ENCODE results near the gene MPP1.
A peak's percentile ranks its signal among the peaks of the same experiment; 100 is the strongest.

MPP1 gene

DNA sequence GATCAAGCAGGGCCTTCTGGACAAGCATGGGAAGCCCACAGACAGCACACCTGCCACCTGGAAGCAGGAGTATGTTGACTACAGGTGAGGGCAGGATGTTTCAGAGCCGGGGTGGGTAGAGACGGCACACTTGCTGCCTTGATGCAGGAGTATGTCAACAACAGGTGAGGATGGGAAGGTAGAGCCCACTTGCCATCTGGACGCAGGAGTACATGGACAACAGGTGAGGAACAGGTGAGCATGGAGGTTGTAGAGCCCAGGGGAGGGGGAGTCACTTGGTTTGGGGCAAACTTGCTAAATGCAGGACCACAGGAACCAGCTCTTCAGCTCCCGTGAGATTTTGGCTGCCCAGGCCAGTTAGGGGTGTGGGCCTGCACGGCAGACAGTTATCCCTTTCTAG lies 30.7 kb downstream of the MPP1 start:
- DNase-seq, result no peak

DNA sequence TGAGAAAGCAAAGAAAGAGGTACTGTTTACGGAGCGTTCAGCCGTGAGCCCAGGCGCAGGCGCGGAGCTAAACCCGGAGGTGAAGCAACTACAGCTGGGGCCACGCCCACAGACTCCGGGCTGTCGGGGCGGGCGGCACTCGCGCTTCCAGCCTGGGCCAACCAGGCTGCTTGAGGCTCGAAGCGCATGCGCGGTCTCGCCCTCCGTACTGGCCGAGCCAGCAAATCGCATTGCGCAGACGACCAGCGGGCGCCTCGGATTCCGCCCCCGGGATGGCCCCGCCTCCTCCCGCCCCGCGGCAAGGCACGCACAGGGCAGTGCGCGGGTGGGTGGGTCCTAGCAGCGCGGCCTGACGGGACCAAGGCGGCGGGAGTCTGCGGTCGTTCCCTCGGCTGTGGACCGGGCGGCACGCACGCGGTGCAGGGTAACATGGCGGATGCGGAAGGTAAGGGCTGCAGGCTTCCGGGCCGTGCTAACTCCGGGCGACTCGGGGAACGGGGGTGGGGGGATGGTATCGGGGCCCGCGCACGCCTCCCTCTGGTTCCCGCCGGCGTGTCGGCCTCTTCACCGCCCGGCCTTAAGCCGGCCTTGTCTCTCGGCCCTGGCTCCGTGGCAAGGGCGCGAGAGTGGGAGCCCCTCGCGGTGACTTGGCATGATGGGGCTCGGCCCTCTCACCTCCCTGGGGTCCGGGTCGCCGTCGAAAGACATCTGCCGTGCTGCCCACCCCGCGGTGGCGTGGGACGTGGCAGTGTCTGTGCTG lies 42.6 kb downstream of the MPP1 start, which contains the start of gene DKC1:
Gene DKC1, plus strand, starts transcription at position 328 of the 760 bp plus-strand sequence. Its CDS starts 102 bp downstream, at position 430.
- peak; percentile 12 for DNase-seq

DNA sequence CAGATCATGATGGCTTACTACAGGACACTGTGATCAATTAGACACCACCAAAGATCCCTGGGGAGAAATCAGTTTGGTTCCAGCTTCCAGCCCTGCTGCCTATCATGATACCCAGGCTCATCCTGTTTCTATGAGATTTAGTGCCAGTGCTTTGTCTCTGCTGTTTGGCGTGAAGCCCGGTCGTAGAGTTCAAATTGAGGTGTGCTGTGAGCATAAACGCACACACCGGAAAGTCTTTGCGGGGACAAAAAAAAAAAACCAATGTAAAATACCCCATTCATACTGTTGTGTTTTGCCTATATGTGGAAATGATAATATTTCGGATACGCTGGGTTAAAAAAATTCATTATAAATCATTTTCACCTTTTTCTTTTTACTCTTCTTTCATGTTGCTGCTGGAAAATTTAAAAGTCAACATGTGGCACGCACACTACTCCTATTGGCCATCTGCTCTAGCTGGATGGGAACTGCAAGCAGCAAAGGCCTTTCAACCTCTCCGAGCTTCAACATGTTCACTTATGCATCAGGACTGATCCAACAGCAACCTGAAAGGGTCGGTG lies 43.2 kb downstream of the MPP1 start:
- no peak for DNase-seq

DNA sequence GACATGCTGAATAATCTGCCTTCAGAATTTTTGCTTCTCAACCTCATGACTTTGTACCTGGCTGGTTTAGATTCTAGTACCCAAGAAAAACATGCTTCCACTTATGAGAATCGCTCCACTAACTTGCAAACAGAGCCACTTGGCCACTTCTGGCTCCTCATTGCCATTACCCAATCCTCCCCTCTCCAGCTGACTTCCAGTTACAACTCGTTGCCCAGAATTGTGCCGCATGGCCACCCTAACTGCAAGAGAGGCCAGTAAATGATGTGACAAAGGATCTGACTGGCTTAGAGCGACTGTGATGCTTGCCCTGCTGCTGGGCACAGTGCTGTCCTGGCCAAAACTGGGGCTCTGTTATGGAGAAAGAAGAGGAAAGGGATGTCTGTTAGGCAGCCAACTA lies 46.6 kb downstream of the MPP1 start:
- DNase-seq, result no peak

DNA sequence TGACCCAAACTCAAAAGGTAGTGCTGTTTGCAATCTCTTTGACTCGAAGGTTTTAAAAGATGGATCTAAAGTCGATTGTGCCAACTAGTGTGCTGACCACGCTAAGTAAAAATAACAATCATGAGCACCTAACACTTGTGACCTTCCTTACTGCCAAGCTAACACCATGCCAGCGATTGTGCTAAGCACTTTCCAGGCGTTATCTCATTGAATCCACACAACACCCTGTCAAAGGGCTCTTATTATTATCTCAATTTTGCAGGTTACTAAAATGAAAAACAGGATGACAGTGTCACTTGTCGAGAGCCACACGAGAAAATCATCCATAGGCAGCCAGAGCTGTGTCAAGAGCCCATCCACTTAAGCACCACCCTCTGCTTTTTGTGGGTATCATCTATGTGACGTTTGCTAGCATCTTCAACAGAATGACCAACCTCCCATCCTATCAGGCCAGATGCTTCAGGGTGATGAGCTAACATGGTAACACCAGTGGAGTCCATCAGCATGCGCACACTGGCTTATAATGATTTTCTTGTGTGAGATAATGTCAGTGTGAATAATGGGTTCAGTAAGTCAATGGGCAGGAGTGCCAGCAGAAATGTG lies 53.5 kb downstream of the MPP1 start:
- no peak for DNase-seq

DNA sequence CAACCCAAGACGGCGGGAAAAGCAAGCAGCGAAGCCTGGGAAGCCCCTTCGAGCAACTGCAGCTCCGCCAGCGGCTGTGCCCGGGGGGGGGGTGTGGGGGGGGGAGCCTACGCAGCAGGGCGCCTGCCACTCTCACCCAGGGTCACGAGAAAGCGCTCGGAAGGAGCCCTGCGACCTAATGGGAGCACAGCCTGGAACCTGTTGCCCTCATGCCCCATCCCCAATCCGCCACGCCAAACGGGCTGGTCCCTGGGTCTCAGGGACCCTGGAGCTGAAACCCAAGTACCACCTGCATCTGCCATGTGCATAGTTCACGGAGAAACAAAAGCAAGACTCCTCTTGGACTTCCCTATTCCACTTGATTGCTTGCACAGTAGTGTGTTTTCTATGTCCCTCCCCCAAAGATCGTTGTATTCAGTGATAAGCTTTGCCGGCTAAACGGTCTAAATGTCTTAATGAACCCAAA lies 54.0 kb downstream of the MPP1 start:
- DNase-seq, result no peak

DNA sequence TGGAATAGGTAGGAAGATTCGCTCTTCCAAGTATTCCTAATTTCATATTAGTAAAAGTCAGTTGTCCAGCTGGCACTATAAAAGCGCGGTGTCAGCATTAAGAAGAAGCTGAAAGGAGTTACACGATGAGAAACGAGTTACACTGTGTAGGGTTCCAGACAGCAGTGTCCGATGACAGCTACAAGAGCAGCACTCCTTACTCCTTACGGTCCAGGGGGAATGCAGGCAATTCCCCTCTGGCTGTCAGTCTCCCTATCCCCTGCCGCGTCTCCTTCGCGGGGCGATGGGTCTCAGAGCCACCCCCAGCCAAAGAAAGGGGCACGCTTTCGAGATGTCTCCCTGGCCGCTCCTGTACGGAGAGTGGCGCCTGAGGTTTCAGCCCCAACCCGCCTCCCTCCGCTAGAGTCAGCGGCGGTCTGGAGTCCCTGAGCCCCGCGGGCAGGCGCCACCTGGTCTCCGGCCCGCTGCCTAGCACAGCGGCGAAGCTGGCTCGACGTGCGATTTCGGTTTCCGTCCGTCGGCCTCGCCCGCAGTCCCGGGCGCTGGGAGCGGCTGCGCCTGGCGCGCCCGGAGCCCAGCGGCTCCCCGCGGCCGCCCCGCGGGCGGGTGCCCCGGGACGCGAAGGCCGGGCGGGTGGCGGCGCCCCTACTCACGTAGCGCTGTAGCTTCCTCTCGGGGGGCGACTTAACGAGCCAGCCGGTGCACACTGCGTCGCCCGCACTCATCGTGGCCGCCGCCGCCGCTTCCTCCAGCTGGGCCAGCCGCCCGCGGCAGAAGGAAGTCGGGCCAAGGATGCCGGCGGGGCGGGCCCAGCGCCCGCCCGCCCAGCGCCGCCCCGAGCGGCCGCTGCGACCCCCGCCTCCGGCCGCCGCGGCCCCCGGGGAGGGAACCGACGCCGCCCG lies 54.7 kb downstream of the MPP1 start, which contains the start of gene GAB3:
Gene GAB3, minus strand, starts transcription at position 777 of the 902 bp plus-strand sequence. Its CDS starts 52 bp downstream, at position 725.
- no peak for DNase-seq

DNA sequence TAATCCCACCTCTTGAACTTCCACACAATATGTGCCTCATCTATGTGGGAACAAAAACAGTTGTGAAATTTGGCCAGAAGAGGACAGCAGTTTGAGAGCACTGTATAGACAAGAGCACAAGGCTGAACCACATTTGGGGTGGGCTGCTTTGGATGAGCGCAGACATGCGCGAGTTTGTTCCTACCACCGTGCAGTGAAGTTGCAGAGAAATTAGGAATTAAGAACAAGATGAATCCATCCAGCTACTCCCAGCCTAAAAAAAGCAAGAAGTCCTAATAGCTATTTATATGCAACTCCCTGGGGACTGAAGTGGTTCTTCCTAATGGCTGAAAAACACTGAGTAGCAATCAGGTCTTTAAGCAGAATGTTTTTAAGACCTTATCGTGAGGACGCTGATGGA lies 55.4 kb downstream of the MPP1 start:
- DNase-seq, result no peak

DNA sequence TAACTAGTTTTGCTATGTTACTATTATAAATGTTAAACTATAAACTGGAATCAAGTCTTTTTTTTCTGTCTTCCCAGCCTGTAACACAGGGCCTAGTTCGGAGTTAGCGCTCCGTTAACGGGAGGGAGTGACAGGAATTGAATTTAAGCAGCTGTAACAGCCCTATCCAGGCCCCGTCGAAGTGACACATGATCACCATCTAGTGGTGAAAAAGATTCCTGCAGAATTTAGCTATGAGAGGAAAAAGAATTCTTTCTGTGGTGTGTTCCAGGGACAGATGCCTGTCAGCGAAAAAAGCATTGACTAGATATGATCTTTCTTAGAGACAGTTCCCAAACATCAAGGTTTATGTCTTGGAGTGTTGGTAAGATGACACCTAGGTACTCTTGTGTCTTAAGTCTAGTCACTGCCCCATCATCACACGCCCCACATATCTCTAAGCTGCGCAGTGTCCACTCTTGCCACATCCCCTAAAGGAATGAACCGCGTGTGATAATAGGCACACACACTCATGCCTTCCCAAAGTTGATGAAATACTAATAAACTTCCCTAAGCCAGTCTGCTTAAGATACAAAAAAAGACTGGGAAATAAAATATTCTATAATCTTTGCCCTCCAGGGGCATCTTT lies 56.5 kb downstream of the MPP1 start:
- DNase-seq, result no peak

DNA sequence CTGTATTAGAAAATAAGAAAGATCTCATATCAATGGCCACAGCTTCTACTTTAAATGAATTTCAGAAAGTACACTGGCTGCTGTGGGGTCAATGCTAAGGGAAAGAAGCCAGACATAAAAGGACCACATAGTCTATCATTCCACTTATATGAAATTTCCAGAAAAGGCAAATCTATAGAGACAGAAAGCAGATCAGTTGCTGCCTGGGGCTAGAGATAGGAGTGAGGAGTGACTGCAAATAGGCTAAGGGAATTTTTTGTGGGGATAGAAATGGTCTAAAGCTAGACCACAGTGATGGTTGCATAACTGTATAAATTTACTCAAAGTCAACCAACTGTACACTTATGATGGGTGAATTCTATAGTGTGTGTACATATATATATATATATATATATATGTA lies 62.7 kb downstream of the MPP1 start:
- no peak for DNase-seq

DNA sequence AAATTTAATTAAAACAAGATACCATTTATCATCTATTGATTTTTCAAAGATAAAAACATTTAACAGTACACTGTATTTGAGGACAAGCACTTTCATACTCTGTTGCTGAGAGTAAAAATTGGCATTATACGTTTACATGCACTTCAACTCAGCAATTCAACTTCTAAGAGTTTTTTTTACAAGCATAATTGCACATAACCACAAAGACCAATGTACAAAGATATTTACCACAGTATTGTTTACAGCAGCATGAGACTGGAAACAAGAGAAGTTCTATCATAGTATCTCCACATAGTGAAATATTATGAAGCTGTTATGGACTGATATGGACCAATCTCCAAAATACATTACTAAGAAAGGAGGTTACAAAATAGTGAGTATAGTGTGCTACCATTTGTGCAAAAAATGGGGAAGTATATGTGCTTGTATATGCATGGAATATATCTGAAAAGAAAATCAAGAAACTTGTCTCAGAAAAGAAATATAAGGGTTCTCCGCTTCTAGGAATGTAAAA lies 65.3 kb downstream of the MPP1 start:
- no peak for DNase-seq

DNA sequence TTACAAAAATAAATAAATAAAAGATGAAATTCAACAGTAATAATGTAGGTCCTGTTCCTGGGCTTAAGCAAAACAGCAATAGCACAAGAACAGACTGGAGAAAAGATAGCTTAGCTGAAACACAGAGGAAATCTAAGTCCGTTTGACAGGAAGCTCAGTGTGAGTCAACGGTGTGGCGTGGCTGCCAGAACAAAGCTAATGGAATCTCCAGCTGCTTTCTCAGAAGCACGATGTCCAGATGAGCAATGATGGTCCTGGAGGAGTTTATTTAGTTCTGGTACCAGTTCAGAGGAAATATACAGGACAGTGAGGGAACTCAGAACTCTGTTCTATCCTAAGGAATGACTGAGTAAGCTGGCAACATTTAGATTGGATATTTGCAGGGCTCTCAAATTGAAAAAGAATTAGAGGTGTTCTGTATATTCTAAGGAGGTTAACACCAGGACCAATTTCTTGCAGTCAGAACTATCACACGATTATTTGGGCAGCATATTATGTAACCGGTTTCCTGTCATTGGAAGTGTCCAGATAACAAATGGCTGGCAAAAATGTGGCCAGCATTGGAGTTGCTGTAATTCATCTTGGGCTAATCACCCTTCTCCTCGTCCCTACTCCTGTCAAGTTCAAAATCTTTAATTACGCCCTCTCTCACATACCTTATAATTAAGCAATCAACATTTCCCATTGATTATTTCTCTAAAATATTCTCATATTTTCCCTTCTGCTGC lies 67.1 kb downstream of the MPP1 start:
- DNase-seq, result no peak

DNA sequence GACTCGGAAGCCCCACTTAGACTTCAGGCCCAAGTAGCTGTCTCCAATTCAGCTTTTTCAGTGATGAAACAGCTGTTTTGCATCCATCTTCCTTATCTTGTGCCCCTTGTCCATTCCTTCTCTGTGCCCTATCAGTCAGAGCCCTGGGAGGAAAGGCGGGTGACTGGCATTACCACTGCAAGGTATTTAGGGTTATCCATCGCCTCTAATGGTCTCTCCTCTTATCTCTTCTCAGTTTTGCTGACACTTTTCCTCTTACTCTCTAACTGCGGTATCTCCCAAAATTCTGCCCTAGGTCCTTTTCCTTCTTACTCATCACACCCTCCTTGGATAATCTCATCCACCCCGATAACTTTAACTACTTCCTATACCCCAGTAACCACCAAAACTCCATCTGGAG lies 68.1 kb downstream of the MPP1 start:
- no peak for DNase-seq

DNA sequence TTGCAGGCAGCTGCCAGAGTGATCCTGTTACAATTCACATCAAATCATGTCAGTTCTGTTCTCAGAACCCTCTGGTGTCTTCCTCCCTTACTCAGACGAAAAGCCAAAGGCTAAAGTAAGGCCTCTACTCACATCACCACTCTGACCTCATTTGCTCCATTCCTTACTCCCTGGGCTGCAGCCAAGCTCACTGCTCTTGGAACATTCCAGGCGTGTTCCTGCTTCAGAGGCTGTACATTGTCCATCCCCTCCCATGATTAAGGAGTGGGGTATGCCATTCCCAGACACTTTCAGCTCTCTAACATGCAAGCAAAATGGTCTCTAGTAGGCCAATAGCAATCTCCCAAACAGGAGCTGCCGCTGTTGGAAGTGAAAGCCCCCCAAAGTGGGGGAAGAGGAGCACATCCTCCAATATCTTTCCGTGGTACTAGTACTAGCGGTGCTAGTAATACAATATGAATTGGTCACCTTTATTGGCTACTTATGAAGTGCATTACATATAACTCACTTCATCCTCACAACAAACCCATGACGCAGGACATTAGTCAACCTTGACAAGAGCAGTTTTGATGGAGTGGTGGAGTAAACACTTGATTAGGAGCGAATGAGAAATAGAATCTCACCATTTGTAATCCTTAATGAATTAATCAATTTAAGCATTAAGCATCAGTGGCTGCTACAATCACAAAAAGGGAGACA lies 69.4 kb downstream of the MPP1 start:
- no peak for DNase-seq

DNA sequence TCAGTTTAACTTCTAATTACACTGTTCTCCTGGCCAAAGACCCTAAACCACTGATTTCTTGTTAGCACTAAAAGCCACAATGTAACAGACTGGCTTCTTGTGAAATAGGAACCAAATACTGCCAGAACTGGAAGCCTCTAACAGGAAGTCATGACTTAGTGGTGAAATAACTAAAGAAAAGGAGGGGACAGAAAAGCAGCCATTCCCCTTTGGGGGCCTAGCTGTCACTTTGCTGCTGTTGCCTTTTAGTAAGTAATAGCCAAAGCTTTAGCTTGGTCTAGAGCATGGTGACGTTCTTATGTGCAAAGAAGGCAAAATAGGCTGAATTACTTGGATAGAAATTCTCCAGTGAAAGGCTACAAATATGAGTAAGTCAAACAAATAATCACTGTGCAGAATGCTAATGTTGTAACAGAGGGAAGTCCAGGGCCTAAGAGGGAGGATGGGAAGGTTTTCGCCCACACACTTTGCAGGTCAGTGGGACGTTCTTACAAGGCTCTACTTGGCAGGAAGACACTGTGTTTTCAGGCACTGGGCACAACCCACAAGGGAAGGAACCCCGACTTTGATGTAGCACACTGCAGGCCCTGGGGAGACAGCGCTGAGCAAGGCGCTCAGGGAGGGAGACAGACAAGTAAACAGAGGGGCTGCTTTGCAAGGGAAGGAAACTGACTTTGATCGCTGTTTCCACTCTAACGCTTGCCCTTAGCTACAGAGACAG lies 71.1 kb downstream of the MPP1 start:
- DNase-seq, result no peak

DNA sequence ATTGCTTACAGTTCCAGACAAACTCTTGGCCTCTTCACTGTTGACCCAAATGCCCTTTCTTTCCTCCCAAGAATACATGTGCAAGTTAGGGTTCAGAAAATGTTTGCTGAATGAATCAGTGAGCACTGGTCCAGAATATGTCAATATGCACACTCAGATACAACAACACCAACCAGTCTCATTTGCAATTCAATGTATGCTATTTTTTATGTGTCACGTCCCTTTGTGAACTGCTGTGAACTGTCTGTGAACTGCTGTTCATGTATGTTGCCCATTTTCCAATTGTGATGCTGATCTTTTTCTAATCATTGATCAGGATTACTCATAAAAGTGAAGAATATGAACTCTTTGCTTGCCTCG lies 72.2 kb downstream of the MPP1 start:
- DNase-seq, result no peak

DNA sequence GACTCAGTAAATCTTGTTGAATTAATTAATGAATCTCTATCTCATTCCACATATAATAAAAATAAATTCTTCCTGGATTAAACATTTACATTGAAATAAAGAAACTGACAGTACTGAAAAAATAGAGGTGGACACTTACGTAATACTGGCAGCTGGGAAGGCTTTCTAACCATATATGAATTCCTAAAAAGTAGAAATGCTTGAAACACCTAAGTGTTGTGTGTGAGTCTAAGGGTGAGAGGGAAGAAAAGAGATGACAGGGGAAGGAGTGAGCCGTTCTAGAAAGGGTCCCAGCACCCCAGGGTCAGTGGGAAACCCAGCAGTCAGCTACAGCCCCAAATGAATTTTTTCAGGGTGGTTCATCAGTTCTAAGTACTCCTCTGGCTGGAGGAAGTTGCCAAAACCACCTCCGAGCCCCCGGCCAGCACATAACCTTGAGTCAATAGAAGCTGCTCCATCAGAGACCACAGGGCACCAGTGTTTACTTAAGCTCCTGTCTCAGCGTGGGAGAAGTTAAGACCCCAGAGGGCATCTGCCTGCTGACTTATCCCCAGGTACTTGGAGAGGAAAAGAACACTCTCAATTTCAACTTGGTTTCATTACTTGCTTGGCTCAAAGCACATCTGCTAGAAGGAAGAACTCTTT lies 72.7 kb downstream of the MPP1 start:
- no peak for DNase-seq

DNA sequence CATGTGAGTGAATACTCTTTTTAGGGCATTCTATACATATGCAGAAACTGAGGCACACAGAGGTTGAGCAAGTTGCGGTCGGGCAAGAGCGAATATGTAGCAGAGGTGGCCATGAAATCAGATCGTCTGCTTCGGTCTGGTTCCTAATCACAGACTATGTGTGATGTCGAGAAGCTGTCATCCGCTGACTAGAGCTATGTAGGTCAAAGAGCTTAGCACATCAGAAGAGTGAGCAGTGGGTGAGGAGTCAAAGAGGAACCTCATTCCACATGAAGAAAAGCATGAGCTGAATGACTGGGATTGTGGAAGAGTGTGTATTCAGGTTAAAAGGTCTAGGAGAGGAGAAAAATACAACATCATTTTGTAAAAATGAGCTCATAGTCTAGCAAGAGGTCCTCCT lies 73.4 kb downstream of the MPP1 start:
- no peak for DNase-seq

DNA sequence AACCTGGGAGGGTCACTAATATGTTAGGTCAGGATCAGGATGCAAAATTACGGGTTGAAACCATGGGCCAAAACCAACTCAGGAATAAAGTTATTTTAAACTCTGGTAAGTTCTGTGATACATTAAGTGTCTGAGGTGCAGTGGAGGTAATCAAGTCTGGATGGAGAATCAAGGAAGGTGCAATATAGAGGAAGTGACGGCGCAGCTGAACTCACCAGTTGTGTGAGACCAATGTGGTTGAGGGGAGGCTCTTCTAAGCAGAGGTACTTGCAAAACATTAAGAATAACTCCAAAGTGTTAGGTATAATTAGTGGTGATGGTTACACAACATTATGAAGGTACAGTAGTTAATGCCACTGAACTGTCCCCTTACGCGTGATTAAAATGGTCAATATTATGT lies 74.1 kb downstream of the MPP1 start:
- no peak for DNase-seq

Measured in cortex of kidney (tissue), 1 donor.